ENCODE results near the gene BRI3BP. TPM values are rescaled to one million over a fixed set of nuclear protein-coding genes. Genes with fewer than 3 reads are reported as not detected.

Gene BRI3BP
- total RNA-seq, 2 donors from 2014 or later, result 4.3 to 4.4 TPM

- DNase-seq (ENCODE audit: low spot score) (no peak), ATAC-seq (ENCODE audit: insufficient number of reproducible peaks, low FRiP score, low read depth) (no peak)
- Histone ChIP-seq H3K4me3 (no peak overlapping the region), H3K36me3 (no peaks in the 10 kb centered on the region), H3K4me1 (ENCODE audit: control insufficient read depth in 1 of 2, low read depth in 2 of 2) (no peaks in the 10 kb centered on the region), H3K9me3 (no peaks in the 10 kb centered on the region), H3K27ac (no peak overlapping the region), H3K27me3 (replicated peaks; ENCODE audit: insufficient read depth) (no peaks in the 10 kb centered on the region)
- TF ChIP-seq CTCF (IDR thresholded peaks at IDR 0.05), result no peak
Observed at GRCh38 chr12:125021771-125022170, 28.3 kb downstream of the BRI3BP start.

GRCh38 chr12:125023065-125023464, 29.6 kb downstream of the BRI3BP start:
- DNase-seq (ENCODE audit: low spot score), result no peak
- ATAC-seq (ENCODE audit: insufficient number of reproducible peaks, low FRiP score, low read depth), result no peak
- TF ChIP-seq CTCF (IDR thresholded peaks at IDR 0.05), result no peak
- Histone ChIP-seq H3K27ac (no peak overlapping the region), H3K4me3 (no peak overlapping the region), H3K27me3 (replicated peaks; ENCODE audit: insufficient read depth) (no peaks in the 10 kb centered on the region), H3K4me1 (ENCODE audit: control insufficient read depth in 1 of 2, low read depth in 2 of 2) (no peaks in the 10 kb centered on the region), H3K36me3 (no peaks in the 10 kb centered on the region), H3K9me3 (no peaks in the 10 kb centered on the region)

GRCh38 chr12:125024949-125025563, 31.6 kb downstream of the BRI3BP start:
- Histone ChIP-seq H3K36me3 (no peaks in the 10 kb centered on the region), H3K4me3 (no peak overlapping the region), H3K9me3 (no peaks in the 10 kb centered on the region), H3K27ac (no peak overlapping the region), H3K27me3 (replicated peaks; ENCODE audit: insufficient read depth) (no peaks in the 10 kb centered on the region), H3K4me1 (ENCODE audit: control insufficient read depth in 1 of 2, low read depth in 2 of 2) (no peaks in the 10 kb centered on the region)
- DNase-seq (ENCODE audit: low spot score), result no peak
- no peak for TF ChIP-seq CTCF (IDR thresholded peaks at IDR 0.05)
- ATAC-seq (ENCODE audit: insufficient number of reproducible peaks, low FRiP score, low read depth), result no peak

GRCh38 chr12:125025606-125026235, 32.3 kb downstream of the BRI3BP start:
- no peak for TF ChIP-seq CTCF (IDR thresholded peaks at IDR 0.05)
- Histone ChIP-seq H3K27ac (no peak overlapping the region), H3K27me3 (replicated peaks; ENCODE audit: insufficient read depth) (no peaks in the 10 kb centered on the region)

GRCh38 chr12:125028106-125028505, 34.7 kb downstream of the BRI3BP start:
- no peaks in the 10 kb centered on the region for H3K36me3 ChIP-seq
- no peak for TF ChIP-seq CTCF (IDR thresholded peaks at IDR 0.05)
- H3K27me3 ChIP-seq (replicated peaks; ENCODE audit: insufficient read depth), result no peaks in the 10 kb centered on the region
- H3K4me3 ChIP-seq, result no peak overlapping the region
- no peaks in the 10 kb centered on the region for H3K9me3 ChIP-seq
- H3K27ac ChIP-seq, result no peak overlapping the region
- DNase-seq (ENCODE audit: low spot score), result no peak
- no peaks in the 10 kb centered on the region for H3K4me1 ChIP-seq (ENCODE audit: control insufficient read depth in 1 of 2, low read depth in 2 of 2)
- ATAC-seq (ENCODE audit: insufficient number of reproducible peaks, low FRiP score, low read depth), result no peak

More at GRCh38 chr12:125025606-125026235, 32.3 kb downstream of the BRI3BP start:
- no peak overlapping the region for H3K4me3 ChIP-seq
- H3K36me3 ChIP-seq, result no peaks in the 10 kb centered on the region
- no peaks in the 10 kb centered on the region for H3K9me3 ChIP-seq
- DNase-seq (ENCODE audit: low spot score), result no peak
- H3K4me1 ChIP-seq (ENCODE audit: control insufficient read depth in 1 of 2, low read depth in 2 of 2), result no peaks in the 10 kb centered on the region
- no peak for ATAC-seq (ENCODE audit: insufficient number of reproducible peaks, low FRiP score, low read depth)

Measured in thoracic aorta (tissue), 2 donors.